ENCODE results near the gene LINGO4.

LINGO4 gene

DNA sequence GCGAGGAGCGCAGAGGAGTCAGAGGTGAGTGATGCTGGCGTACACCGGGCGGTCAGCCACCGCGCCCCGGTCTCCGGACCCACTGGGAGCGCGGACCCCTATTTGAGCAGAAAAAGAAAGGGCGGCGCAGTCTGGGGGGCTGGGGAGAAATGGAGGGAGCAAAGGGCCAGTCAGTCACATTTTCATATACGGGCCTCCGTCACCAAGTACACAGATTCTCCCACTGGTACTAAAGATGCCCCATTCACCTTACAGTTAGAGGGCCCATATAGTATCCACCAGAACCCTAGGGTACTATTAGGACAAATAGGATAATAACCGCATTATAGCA is 33.8 kb upstream of the LINGO4 start:
- Mint-ChIP-seq H3K9me3 (no peaks in the 10 kb centered on the region), H3K4me1 (peaks cover 56% of the 10 kb centered on the region), H3K27me3 (no peaks in the 10 kb centered on the region), H3K27ac (peak overlapping the region in 1 of 2 donors; percentile 88), H3K4me3 (peak overlapping the region; percentile 85 to 92)
- DNase-seq (no peak), ATAC-seq (no peak)

DNA sequence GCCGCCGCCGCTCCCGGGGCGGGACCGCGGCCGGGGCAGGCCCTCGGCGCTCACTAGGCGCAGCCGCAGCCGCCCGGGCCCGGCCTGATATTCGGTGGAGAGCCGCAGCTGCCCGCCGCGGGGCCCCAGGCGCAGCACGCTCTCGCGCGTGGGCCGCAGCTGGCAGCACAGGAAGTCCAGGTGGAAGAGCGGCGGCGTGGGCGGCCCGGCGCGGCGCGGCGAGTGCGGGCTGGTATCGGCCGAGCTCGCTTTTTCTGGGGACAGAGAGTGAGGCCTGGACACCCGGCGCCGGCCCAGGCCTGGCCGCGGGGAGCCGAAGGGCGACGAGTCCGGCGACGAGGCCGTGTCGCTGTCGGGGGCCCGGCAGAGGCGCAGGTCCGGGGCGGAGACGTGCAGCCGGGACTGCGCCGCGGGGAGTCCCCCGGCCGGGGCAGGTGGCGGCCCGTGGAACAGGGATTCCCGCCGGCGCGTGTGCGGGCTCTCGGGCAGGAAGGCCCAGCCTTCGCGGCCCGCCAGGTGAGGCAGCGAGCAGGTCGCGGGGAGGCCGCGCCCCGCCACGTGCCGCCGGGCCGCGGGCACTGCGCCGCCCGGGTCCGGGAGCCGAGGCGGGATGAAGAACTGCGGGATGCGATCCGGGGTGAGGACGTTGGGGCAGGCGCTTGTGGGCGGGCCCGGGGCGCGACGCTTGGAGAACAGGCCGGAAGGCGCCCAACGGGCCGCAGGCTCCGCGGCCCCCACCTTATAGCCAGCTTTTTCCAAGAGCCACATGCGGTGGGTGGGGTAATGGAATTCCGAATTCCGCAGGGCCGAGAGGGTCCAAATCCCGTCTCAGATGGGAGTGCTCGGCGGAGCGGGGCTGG is 33.2 kb upstream of the LINGO4 start:
- ATAC-seq (peak; percentile 31), DNase-seq (peak; percentile 45 to 55)
- Mint-ChIP-seq H3K4me3 (peak overlapping the region; percentile 91 to 94), H3K4me1 (peaks cover 62% of the 10 kb centered on the region), H3K27me3 (no peaks in the 10 kb centered on the region), H3K9me3 (no peaks in the 10 kb centered on the region), H3K27ac (peak overlapping the region in 1 of 2 donors; percentile 88)

DNA sequence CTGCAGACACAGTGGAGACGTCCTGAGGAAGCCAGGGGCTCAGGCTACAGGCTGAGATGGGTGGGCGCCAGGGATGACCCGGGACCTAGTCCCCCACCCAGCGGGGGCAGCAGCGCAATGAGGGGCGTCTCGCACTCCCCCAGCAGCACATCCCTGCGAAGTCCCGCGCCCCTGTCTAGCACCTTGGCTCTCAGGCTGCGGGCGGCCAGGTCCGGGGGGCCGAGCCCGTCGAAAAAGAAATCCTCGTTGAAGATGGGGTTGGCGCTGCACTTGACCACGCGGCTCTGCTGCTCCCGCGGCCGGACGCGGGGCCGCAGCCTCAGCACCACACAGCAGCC is 32.6 kb upstream of the LINGO4 start:
- no peaks in the 10 kb centered on the region for H3K27me3 Mint-ChIP-seq
- no peaks in the 10 kb centered on the region for H3K9me3 Mint-ChIP-seq
- ATAC-seq (peak; percentile 1), DNase-seq (no peak)
- H3K27ac Mint-ChIP-seq = peak overlapping the region; percentile 95 to 99
- peak overlapping the region; percentile 91 to 94 for H3K4me3 Mint-ChIP-seq
- peaks cover 68% of the 10 kb centered on the region for H3K4me1 Mint-ChIP-seq

DNA sequence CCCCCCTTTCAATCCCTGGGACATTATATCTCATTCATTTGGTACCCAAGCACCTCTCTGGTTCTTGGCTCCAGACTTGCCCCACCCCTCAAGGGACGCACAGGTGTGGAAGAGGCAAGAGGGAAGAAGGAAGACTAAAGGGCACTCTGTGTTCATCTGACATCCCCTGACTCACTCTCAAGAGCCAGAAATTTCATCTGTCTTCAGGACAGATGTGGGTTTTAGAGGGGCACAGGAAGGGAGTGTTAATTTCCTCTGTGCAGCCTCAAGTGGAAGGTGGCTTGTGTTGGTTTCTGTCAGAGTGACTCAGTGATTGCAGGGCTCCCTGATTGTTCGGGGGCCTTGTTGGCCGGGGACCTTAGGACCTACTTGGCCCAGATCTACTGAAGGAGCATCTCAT is 32.0 kb upstream of the LINGO4 start:
- DNase-seq = peak; percentile 42 to 61
- peak overlapping the region; percentile 95 to 99 for H3K27ac Mint-ChIP-seq
- no peaks in the 10 kb centered on the region for H3K27me3 Mint-ChIP-seq
- H3K9me3 Mint-ChIP-seq = no peaks in the 10 kb centered on the region
- ATAC-seq = peak; percentile 54
- H3K4me1 Mint-ChIP-seq = peaks cover 75% of the 10 kb centered on the region
- peak overlapping the region; percentile 91 to 94 for H3K4me3 Mint-ChIP-seq

DNA sequence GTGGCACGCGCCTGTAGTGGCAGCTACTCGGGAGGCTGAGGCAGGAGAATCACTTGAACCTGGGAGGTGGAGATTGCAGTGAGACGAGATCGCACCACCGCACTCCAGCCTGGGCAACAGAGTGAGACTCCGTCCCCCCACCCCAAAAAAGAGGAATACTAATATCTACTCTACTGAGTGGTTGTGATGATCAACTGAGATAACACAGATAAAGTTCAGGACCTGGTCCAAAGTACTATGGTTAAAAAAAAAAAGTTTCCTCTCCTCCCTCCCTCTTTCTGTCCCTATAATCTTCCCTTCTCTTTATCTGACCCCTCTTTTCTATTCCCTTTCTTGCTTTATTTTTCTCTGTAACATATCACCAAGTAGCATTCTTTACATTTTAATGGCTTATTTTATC is 30.4 kb upstream of the LINGO4 start:
- H3K27me3 Mint-ChIP-seq = no peaks in the 10 kb centered on the region
- no peak overlapping the region for H3K27ac Mint-ChIP-seq
- no peaks in the 10 kb centered on the region for H3K9me3 Mint-ChIP-seq
- no peak overlapping the region for H3K4me3 Mint-ChIP-seq
- no peak for ATAC-seq
- no peak for DNase-seq
- H3K4me1 Mint-ChIP-seq = peaks cover 83% of the 10 kb centered on the region

DNA sequence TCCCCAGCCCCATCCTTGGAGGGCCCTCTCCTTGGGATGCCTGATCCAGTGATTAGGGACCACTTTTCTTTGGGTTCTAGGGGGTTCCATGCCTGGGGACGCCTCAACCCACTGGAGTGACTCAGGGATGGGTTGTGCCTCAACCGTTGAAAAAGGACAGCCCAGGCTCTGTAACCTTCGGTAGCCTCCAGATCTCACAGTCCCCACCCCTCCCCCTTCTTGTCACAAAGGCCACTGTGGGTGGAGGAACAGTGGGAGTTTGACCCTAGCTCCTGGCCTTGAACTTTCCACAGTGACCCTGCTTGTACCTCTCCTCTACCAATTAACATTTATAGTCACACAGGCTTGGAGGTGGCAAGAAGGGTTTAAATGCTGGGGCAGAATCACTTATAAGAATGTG is 29.0 kb upstream of the LINGO4 start:
- no peak for ATAC-seq
- Mint-ChIP-seq H3K27me3 (no peaks in the 10 kb centered on the region), H3K4me1 (peaks cover 83% of the 10 kb centered on the region), H3K4me3 (no peak overlapping the region), H3K9me3 (no peaks in the 10 kb centered on the region), H3K27ac (no peak overlapping the region)
- DNase-seq = no peak

DNA sequence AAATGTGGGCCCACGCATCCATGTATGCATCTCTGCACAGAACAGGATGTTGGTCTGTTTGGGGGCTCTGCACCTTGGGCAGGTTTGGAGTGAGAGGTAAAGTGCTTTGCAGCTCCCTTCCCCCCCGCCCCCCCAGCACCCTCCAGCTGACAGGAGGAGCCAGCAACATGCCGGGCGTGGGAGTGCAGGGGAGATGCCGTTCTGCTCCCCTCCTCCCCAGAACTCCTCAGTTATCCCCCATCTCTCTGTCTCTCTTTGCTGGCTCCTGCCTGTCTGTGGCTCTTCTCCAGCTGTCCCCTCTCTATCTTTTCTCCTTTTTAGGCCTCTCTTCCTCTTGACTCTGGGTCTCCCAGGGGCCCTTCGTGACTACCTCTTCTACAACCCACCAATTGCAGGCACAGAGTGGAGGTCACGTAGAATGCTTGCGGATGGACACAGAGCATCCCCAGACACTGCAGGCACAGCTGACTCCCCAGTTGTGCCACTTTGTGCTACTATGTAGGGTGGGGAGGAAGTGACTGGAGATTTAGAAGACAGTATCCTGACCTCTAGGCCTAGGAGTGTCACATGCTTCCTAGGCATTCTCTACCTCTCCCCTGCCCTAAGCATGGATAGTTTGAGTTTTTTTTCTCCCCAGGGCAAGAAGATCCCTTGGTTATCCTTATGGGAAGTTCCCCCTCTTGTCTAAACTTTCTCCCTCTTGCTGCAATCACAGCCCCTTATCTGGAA is 28.1 kb upstream of the LINGO4 start:
- Mint-ChIP-seq H3K27me3 (no peaks in the 10 kb centered on the region), H3K27ac (no peak overlapping the region), H3K9me3 (no peaks in the 10 kb centered on the region), H3K4me3 (no peak overlapping the region), H3K4me1 (peaks cover 86% of the 10 kb centered on the region)
- no peak for DNase-seq
- ATAC-seq = no peak

DNA sequence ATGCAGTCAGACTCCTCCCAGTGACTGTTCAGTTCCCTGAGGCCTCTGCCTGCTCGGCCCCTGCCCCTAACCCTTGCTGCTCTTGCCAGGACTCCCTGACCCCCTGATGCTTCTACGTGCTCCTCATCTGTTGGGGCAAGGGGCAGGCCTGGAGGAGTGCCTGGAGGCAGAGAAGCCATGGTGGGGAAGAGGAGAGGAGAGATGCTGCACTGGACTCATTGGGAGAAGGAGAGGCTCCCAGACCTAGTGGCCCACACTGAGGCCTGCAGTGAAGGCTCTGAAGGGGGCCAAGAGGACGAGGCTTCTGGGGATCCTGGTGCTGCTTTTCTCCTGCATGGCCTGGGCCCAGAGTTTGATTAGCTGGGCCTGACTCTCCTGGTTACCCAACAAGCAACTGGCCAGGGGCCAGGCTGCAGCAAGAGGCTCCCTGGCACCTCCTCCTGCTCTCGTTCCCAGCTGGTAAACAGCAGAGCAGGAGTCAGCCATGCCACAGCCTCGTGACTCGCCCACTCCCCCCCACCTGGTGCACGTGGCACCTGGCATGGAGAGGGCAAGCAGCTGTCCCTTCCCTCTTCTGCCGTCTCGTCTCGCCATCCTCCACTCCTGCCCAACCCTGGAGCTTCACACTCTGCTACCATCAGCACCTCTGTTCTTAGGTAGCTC is 27.2 kb upstream of the LINGO4 start:
- Mint-ChIP-seq H3K27me3 (no peaks in the 10 kb centered on the region), H3K4me1 (peaks cover 89% of the 10 kb centered on the region), H3K27ac (no peak overlapping the region), H3K4me3 (no peak overlapping the region), H3K9me3 (no peaks in the 10 kb centered on the region)
- ATAC-seq = no peak
- no peak for DNase-seq

DNA sequence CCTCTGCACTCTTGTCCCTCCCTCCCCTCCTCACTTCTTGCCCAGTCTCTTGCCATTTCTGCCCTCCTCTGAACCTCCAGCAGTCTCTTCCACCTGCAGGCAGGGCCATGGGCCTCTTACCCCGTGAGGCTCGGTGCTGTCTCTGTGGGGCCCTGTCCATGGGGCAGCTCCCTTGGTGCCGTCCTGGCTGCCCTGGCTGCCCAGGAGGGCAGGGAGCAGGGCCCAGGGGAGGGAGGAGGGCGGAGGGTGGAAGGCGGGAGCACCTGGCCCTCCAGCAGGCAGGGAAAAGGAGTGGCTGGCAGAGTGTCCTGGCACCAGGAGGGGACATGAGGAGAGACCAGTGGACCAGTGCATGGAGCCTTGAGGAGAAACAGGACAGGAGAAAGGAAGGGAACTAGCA is 26.4 kb upstream of the LINGO4 start, which contains the start of gene RORC:
Gene RORC (minus strand): TSS at position 198 of the 400 bp plus-strand sequence. CDS start 38 bp downstream, at position 160.
- no peaks in the 10 kb centered on the region for H3K9me3 Mint-ChIP-seq
- peak within 1 kb of the TSS in 1 of 2 donors; percentile 79 for H3K27ac Mint-ChIP-seq
- H3K4me3 Mint-ChIP-seq = no peak within 1 kb of the TSS
- DNase-seq (no peak), ATAC-seq (no peak)
- no peaks in the 10 kb centered on the region for H3K27me3 Mint-ChIP-seq
- H3K4me1 Mint-ChIP-seq = peaks cover 86% of the 10 kb centered on the region

DNA sequence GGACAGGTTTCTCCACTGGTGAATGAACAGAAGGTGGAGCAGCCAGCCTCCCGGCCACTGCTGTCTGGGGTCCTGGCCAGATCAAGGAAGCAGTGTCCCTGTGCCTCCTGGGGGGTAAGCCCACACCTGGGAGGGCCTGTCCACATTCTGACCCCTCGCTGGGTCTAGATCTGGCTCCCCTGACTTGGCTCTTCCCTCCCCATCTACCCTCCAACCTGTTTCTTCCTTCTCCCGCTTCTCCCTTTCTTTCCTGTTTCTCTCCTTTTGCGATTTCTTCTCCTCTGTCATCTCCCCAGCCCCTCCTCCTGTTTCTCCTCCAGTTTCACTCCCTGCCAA is 26.0 kb upstream of the LINGO4 start:
- Mint-ChIP-seq H3K27me3 (no peaks in the 10 kb centered on the region), H3K4me1 (peaks cover 86% of the 10 kb centered on the region), H3K4me3 (no peak overlapping the region), H3K9me3 (no peaks in the 10 kb centered on the region), H3K27ac (peak overlapping the region in 1 of 2 donors; percentile 79)
- ATAC-seq (no peak), DNase-seq (no peak)

DNA sequence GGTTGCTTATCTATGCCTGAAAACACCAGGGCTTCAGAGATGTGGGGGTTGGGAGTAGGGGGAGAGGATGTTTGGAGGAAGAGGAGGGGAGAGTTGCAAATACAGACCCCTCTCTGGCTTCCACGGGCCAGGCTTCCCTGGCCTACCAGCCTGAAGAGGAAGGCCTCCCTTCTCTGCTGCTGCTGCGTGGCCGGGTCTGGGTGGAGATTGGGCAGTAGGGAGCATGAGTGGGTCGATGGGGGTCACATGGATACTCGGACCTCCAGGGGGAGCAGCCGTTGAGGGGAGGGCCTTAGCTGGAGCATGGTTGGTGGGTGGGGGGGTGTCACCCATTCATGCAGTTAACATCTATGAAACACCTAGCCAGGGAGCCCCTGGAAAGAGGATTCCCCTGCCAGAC is 24.8 kb upstream of the LINGO4 start:
- peaks cover 95% of the 10 kb centered on the region for H3K4me1 Mint-ChIP-seq

DNA sequence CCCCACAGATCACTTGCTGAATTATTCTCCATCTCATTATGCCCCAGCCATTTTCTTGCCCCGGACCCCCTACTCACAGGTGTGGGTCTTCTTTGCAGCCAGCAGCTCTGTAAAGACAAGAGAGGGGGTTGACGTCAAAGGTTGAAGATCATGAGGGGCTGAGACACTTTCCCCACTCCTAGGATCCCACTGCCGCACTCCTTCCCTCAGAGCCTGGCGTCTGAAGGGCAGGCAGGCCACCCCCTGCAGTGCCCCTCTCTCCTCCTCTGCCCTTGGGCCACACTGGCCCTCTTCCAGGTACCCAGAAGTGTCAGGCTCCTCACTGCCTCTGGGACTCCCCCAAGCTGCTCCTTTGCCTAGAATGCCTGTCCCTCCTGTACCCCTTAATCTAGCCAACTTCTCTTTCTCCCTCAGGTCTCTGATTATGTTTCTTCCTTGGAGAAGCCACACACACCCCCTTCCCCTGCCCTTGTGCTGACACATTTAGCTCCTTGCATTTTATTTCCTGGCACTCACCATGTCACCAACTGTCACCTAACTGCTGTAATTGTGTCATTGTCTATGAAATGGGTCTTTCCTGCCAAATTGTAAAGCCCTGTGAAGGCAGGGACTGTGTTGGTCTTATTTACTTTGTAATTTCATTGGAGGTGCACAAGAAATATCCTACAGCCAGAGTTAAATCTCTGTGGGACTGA is 24.3 kb upstream of the LINGO4 start:
- peak; percentile 16 for ATAC-seq
- peaks cover 93% of the 10 kb centered on the region for H3K4me1 Mint-ChIP-seq
- H3K9me3 Mint-ChIP-seq = no peaks in the 10 kb centered on the region
- no peak for DNase-seq
- peak overlapping the region in 1 of 2 donors; percentile 9 for H3K27ac Mint-ChIP-seq
- no peaks in the 10 kb centered on the region for H3K27me3 Mint-ChIP-seq
- H3K4me3 Mint-ChIP-seq = peak overlapping the region; percentile 40 to 65

More for the DNA sequence above, 24.8 kb upstream of the LINGO4 start:
- no peak for ATAC-seq
- no peak for DNase-seq
- no peak overlapping the region for H3K4me3 Mint-ChIP-seq
- H3K9me3 Mint-ChIP-seq = no peaks in the 10 kb centered on the region
- H3K27me3 Mint-ChIP-seq = no peaks in the 10 kb centered on the region
- H3K27ac Mint-ChIP-seq = peak overlapping the region in 1 of 2 donors; percentile 9

DNA sequence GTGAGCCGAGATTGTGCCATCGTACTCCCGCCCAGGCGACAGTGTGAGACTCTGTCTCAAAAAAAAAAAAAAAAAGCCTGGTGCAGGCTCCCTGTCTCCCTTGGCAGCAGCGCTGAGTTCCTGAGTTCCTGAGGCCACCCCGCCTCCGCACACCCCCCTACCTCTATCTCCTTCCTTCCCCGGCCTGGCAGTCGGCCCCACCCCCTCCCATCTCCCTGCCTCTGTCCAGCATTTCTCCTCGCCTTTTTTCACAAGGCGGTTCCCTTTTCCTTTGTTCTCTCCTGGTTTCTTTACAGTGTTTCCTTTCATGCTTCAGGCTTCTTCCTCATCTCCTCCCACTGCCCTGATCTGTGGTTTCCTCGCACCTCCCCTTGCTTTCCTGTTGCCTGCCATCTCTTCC is 23.7 kb upstream of the LINGO4 start:
- no peak for DNase-seq
- Mint-ChIP-seq H3K27me3 (no peaks in the 10 kb centered on the region), H3K9me3 (no peaks in the 10 kb centered on the region), H3K4me3 (peak overlapping the region; percentile 40 to 65), H3K27ac (peak overlapping the region in 1 of 2 donors; percentile 8), H3K4me1 (peaks cover 88% of the 10 kb centered on the region)
- ATAC-seq = no peak

DNA sequence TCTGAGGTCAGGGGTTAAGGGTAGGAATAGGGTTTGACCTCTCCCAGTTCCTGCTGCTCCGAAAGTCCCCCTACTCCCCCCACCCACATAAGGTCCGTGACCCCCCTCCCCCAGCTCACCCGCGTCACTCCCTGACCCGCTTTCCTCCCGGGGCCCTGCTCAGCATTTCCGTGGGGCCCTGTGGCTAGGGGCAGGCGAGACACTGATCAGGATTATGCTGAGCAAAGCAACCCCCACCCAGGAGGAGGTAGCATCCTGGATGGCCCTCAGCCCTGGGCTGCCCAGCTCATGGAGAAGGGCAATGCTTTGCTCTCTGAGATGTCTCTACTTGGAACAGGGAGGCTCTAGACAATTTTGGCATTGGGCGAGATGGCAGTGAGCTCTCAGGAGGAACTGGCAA is 22.6 kb upstream of the LINGO4 start:
- H3K27ac Mint-ChIP-seq = no peak overlapping the region
- no peaks in the 10 kb centered on the region for H3K9me3 Mint-ChIP-seq
- no peaks in the 10 kb centered on the region for H3K27me3 Mint-ChIP-seq
- no peak for ATAC-seq
- no peak for DNase-seq
- H3K4me1 Mint-ChIP-seq = peaks cover 81% of the 10 kb centered on the region
- peak overlapping the region in 1 of 2 donors; percentile 41 for H3K4me3 Mint-ChIP-seq
